GM23248 (cell line): ENCODE results near the gene LRMDA.

Experiments
- EZH2 ChIP-seq: fragments of 200-600 bp; sonication (generic); IDR thresholded peaks from 2 replicates; pipeline ENCODE4 v1.6.1; 2018; ENCODE audit warnings: antibody characterized with exemption, mild to moderate bottlenecking; ENCODE audit not compliant: insufficient read depth, poor library complexity, severe bottlenecking
- EZH2phosphoT487 ChIP-seq: fragments of 200-600 bp; sonication (generic); IDR thresholded peaks from 2 replicates; pipeline ENCODE4 v1.6.1; 2018; ENCODE audit warnings: antibody characterized with exemption, moderate library complexity, mild to moderate bottlenecking, low read depth; ENCODE audit not compliant: insufficient read depth

DNA sequence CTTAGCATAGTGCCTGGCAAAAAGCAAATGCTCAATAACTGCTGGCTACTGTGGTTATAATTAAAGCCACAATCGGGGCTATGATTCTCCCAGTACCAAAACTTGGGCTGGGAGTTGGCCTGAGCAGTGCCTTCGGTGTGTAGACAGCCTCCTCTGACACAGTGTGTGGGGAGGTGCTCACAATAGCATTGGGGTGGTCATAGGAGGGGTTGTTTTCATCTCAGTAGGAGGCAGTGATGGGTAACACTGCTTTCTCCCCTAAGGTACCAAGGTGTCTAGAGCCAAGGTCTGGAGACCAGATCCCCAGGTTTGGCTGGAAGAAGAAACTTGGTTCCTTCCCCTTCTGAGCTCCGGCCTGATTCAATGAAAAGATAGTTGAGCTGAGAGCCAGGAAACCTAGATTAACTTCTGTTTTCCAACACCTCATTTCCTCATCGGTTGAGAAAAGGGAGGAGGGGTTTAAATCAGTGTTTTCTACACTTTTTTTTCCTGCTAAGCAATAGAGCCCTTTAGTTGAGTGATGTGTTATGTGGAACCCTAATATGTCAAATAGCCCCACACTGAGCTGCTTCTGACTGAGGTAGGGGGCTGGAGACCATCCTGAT is 68.2 kb downstream of the LRMDA start:
- TF ChIP-seq EZH2: no peak
- TF ChIP-seq EZH2phosphoT487: no peak
